ENCODE results near the gene SETD9.

SETD9 gene

DNA sequence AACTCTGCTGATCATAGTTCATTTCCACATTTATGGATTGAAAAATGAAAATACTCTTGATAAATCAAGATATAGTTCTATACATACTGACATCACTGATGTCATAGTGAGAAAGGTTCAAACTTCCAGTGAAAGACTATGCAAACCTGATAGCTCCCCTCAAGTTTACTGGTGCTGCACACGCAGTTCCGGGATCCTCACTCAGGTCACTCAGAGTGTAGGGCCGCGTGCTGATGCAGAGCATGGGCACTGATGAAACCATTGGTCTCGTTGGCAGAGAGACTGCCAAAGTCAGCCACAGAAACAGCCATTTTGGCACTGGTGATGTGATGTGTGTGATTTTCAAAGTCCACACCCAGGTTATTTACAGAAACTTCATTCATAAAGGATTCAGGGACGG lies 13.5 kb downstream of the SETD9 start:
- TF ChIP-seq, protein P1, sequence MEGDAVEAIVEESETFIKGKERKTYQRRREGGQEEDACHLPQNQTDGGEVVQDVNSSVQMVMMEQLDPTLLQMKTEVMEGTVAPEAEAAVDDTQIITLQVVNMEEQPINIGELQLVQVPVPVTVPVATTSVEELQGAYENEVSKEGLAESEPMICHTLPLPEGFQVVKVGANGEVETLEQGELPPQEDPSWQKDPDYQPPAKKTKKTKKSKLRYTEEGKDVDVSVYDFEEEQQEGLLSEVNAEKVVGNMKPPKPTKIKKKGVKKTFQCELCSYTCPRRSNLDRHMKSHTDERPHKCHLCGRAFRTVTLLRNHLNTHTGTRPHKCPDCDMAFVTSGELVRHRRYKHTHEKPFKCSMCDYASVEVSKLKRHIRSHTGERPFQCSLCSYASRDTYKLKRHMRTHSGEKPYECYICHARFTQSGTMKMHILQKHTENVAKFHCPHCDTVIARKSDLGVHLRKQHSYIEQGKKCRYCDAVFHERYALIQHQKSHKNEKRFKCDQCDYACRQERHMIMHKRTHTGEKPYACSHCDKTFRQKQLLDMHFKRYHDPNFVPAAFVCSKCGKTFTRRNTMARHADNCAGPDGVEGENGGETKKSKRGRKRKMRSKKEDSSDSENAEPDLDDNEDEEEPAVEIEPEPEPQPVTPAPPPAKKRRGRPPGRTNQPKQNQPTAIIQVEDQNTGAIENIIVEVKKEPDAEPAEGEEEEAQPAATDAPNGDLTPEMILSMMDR (IDR thresholded peaks at IDR 0.05; ENCODE audit: low read depth, low read length, missing control alignments), result no peak
- no peak overlapping the region for H3K4me3 ChIP-seq (ENCODE audit: low read depth, low read length)
- DNase-seq (ENCODE audit: low read depth), result no peak

DNA sequence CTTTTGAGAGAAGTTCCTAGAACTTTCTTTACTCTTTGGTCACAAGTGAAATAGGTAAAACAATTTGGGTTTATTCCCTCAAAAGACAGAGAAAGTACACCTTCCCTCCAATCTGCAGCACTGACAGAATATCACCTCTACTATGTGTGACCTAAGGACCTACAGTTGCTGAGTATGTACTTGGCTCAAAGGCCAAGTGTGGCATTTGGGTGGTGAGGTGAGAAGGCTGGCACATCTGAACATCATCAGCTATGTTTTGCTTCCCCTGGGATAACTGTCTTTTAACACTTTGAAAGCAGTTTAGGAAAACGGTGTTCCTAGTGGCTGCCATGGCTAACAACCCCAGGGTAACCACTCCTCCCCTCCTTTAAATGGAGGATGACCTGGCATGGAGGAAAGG lies 24.9 kb downstream of the SETD9 start:
- TF ChIP-seq, protein P1 (IDR thresholded peaks at IDR 0.05; ENCODE audit: low read depth, low read length, missing control alignments), result no peak
- H3K4me3 ChIP-seq (ENCODE audit: low read depth, low read length), result no peak overlapping the region
- DNase-seq (ENCODE audit: low read depth), result no peak

DNA sequence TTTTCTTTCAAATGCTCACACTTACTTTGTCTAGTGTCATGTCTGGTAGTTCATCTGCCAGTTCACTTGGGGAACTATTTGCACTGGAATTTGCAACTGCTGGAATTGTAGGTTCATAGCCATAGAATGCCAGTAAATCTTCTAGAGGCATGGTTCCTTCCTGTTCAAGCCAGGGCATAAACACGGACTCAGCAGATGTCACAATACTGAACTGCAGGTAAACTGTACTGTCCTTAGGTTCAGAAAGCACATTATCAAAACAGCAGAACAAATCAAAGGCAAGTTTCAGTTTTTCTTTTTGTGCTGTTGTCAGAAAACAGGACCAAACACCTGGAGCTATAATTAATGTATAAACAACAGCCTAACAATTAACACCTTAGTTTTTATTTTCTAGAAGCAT lies 29.5 kb downstream of the SETD9 start:
- DNase-seq (ENCODE audit: low read depth), result no peak
- TF ChIP-seq, protein P1 (IDR thresholded peaks at IDR 0.05; ENCODE audit: low read depth, low read length, missing control alignments), result no peak
- no peak overlapping the region for H3K4me3 ChIP-seq (ENCODE audit: low read depth, low read length)

DNA sequence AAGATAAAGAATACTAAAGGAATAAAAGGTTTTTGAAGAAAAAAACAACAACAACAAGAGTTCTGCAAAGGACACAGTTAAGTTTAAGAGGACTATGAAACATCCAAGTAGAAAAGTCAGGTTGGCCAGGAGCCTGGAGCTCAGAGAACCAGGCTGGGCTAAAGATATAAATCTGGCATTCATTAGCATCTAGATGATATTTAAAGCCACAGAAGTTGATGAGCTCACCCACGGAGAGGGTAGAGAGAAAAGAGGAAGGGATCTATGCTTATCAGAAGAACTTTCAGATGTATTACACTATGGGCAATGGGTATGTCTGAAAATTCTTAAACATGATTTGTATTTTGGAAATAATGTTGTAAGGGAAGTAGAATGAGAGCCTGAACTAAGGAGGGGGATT lies 32.6 kb downstream of the SETD9 start:
- TF ChIP-seq, protein P1 (IDR thresholded peaks at IDR 0.05; ENCODE audit: low read depth, low read length, missing control alignments), result no peak
- no peak overlapping the region for H3K4me3 ChIP-seq (ENCODE audit: low read depth, low read length)
- no peak for DNase-seq (ENCODE audit: low read depth)

DNA sequence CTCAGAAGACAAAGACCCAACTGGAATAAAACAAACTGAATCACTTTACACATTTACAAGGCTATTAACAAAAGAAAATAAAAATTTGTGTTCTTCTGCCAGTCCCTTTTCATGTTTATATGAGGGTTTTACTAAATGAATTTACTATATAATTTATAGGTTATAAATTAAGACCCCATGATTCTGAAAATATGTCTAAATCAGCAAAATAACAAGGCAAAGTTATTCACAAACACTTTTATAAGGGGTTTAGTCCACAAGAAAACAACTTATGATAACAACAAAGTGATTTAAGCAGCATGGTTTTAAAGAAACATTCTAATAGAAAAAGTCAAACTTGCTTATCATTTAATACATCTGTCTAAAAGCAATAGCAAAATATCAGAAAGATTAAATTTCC lies 37.7 kb downstream of the SETD9 start:
- no peak overlapping the region for H3K4me3 ChIP-seq (ENCODE audit: low read depth, low read length)
- no peak for DNase-seq (ENCODE audit: low read depth)
- TF ChIP-seq, protein P1 (IDR thresholded peaks at IDR 0.05; ENCODE audit: low read depth, low read length, missing control alignments), result no peak

DNA sequence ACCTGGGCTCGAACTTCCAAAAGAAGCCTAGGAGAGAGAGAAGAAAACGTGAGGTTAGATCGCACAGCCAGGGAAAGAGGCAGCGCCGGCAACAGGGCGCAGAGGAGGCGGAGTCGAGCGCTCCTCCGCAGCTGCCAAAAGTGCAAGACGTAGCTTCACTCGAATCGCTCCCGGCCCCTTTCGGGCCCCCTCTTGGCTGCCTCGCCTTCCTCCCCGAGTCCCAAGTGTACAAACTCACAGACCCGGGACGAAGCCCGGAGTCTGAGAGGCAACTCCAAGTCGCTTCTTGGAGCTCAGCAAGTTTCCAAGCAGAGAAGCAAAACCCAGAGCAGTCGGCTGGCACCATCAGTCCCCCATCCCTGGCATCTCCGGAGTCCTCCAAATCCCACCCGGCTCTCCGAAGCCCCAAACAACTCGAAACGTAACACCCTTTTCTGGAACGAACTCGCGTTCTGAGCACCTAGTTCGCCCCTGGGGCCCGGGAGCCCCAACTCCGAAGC lies 41.3 kb downstream of the SETD9 start:
- DNase-seq (ENCODE audit: low read depth), result peak; percentile 25
- TF ChIP-seq, protein P1 (IDR thresholded peaks at IDR 0.05; ENCODE audit: low read depth, low read length, missing control alignments), result peak; percentile 6
- H3K4me3 ChIP-seq (ENCODE audit: low read depth, low read length), result peak overlapping the region; percentile 88

DNA sequence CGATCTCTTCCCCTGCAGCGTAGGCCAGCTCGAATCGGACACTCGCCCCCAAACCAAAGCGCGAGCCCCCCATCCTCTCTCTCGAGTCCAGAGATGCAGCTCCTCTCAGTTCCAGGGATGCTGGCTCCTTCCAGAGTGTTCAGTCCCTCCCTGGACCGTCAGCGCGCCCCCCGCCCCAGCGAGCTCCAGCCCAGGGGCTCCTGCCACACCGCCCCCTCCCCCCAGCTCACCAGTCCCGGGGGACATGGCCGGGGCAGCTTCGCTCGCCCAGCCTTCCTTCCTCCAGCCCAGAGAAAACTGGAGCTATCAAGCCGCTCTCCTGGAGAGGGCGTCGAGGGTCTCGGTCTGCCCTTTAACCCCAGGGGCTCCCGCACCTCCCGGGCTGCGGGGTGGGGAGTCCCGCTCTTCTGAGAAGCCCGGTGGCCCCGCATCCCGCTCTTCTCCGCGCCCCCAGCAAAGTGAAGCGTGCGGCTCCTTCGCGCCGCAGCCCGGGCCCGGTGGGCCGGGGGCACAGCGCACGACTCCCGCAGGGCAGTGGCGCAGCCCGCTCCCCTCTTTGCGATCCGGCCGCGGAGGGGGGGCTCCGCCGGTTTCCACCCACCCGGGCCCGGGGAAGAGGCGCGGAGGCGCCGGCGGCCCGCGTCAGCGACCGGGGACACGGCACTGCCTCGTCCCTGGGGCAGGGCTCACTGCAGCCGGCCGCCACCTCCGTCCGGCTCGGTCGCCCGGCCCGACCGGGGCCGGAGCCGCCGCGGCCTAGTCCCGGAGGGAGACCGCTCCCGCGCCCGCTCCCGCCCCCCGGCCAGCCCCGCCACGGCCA lies 41.9 kb downstream of the SETD9 start:
- TF ChIP-seq, protein P1 (IDR thresholded peaks at IDR 0.05; ENCODE audit: low read depth, low read length, missing control alignments), result no peak
- DNase-seq (ENCODE audit: low read depth), result no peak
- peak overlapping the region; percentile 88 for H3K4me3 ChIP-seq (ENCODE audit: low read depth, low read length)

All from GM12864 (cell line).